Glutamatergic neuron (in vitro differentiated cells): Measurements from ENCODE around the gene GIPC3. TPM values are rescaled to one million over a fixed set of nuclear protein-coding genes. Genes with fewer than 3 reads are reported as not detected.

Experiments used
- DNase-seq: peaks from one replicate; pipeline ENCODE4 v3.0.0; 2022
- H3K27ac Mint-ChIP-seq: one replicate; pipeline ENCODE4 v1.8.0; 2020; ENCODE audit warnings: mild to moderate bottlenecking, mixed read lengths, inconsistent platforms; ENCODE audit not compliant: unreplicated experiment
- H3K27me3 Mint-ChIP-seq: one replicate; pipeline ENCODE4 v1.8.0; 2020; ENCODE audit warnings: mild to moderate bottlenecking, moderate library complexity, mixed read lengths, inconsistent platforms; ENCODE audit not compliant: unreplicated experiment
- H3K36me3 Mint-ChIP-seq: one replicate; pipeline ENCODE4 v1.8.0; 2020; ENCODE audit warnings: mild to moderate bottlenecking, mixed read lengths, inconsistent platforms; ENCODE audit not compliant: unreplicated experiment
- H3K4me1 Mint-ChIP-seq: one replicate; pipeline ENCODE4 v1.8.0; 2020; ENCODE audit warnings: mild to moderate bottlenecking, low read depth, mixed read lengths, inconsistent platforms; ENCODE audit not compliant: unreplicated experiment
- H3K4me3 Mint-ChIP-seq: one replicate; pipeline ENCODE4 v1.8.0; 2020; ENCODE audit warnings: mild to moderate bottlenecking, mixed read lengths, inconsistent platforms; ENCODE audit not compliant: unreplicated experiment
- H3K9me3 Mint-ChIP-seq: one replicate; pipeline ENCODE4 v1.8.0; 2020; ENCODE audit warnings: mild to moderate bottlenecking, moderate library complexity, mixed read lengths, inconsistent platforms; ENCODE audit not compliant: unreplicated experiment
- total RNA-seq: library from RNA; stranded (reverse); fragmentation: NEBNext Ultra II Directional; extraction: Animal tissue kit (Norgen Biotek cat#: 25700); gene quantifications from one replicate; pipeline ENCODE4 v1.2.1, GENCODE V29; 2021; ENCODE audit not compliant: unreplicated experiment
- TF ChIP-seq, protein P1 (sequence below): fragments of 200-600 bp; sonication (generic); IDR thresholded peaks from one replicate; pipeline ENCODE4 v1.5.0; 2021; ENCODE audit not compliant: partially characterized antibody, unreplicated experiment

The GIPC3 gene
- total RNA-seq, 1 donor from 2014 or later, result 0.20 TPM

DNA sequence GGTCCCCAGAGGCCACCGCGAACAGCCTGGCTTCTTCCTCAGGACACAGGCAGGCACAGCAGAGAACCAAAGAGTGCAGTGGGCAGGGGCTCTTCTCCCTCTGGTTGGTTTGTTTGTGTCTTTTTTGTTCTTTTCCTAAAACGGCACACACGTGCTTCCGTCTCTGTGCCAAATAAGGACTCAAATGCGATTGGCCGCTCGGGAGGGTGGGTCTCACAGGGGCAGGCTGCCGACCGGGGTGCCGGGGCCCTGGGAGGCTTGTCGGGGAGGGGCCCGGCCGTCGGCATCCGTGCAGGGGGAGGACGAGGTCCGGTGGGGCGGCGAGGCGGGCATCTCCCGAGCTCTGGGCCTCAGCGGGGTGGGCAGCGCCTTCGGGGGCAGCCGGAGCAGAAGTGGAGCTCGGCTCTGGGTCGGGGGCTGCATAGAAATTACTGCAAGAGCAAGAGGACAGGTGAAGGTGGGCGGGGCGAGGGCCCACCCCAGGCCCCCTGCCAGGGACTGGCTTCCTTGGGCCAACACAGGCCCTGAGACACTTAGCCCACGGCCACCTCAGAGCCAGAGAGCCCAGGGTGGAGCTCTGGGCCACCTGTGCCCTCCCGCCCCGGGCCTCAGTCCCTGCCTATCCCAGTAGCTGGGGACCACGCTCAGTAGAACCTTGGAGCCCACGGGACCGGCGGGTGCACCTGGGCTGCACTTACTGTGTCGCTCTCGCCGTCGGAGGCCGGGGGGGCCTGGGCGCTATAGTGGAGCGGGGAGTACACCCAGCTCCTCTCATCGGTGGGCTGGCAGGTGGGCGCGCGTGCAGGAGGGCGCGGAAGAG lies 47.7 kb downstream of the GIPC3 start:
- no peaks in the 10 kb centered on the region for H3K36me3 Mint-ChIP-seq
- H3K4me3 Mint-ChIP-seq, result no peak overlapping the region

GRCh38 chr19:3633559-3633988 lies 48.3 kb downstream of the GIPC3 start:
- Mint-ChIP-seq H3K4me3 (no peak overlapping the region), H3K27ac (no peak overlapping the region), H3K27me3 (peaks cover 5% of the 10 kb centered on the region), H3K9me3 (peaks cover 13% of the 10 kb centered on the region), H3K36me3 (no peaks in the 10 kb centered on the region), H3K4me1 (no peaks in the 10 kb centered on the region)
- TF ChIP-seq, protein P1, sequence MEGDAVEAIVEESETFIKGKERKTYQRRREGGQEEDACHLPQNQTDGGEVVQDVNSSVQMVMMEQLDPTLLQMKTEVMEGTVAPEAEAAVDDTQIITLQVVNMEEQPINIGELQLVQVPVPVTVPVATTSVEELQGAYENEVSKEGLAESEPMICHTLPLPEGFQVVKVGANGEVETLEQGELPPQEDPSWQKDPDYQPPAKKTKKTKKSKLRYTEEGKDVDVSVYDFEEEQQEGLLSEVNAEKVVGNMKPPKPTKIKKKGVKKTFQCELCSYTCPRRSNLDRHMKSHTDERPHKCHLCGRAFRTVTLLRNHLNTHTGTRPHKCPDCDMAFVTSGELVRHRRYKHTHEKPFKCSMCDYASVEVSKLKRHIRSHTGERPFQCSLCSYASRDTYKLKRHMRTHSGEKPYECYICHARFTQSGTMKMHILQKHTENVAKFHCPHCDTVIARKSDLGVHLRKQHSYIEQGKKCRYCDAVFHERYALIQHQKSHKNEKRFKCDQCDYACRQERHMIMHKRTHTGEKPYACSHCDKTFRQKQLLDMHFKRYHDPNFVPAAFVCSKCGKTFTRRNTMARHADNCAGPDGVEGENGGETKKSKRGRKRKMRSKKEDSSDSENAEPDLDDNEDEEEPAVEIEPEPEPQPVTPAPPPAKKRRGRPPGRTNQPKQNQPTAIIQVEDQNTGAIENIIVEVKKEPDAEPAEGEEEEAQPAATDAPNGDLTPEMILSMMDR, result no peak
- DNase-seq, result no peak

More for the DNA sequence above, 47.7 kb downstream of the GIPC3 start:
- H3K27ac Mint-ChIP-seq, result no peak overlapping the region
- peaks cover 13% of the 10 kb centered on the region for H3K9me3 Mint-ChIP-seq
- no peak for DNase-seq
- no peaks in the 10 kb centered on the region for H3K4me1 Mint-ChIP-seq
- TF ChIP-seq, protein P1, result no peak
- H3K27me3 Mint-ChIP-seq, result peaks cover 4% of the 10 kb centered on the region

DNA sequence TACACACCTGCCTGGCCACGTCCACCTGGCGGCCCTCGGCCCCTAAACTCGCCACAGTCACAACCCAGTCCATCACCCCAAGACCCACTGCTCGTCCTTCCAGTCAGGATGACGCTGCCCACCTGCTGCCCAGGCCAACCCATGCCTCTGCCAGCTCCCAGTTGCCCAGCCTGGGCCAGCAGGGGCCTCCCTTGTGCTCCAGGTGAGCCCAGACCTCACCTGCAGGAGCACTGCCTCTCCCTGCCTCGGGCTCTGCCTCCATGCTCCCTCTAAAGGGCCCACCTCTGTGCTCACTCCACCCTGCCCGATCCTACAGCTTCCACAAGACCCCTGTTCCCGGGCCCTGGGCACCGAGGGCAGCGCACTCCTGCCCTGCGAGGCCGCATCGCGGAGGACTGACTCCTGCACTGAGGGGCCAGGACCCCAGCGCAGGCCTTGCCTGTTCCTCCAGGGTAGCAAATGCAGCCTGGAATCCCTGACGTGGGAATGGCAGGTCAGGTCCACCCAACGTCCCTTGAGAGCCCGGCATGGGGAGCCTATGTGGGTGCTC lies 49.3 kb downstream of the GIPC3 start:
- peaks cover under 1% of the 10 kb centered on the region for H3K36me3 Mint-ChIP-seq
- H3K4me3 Mint-ChIP-seq, result no peak overlapping the region
- no peak for DNase-seq
- H3K9me3 Mint-ChIP-seq, result peaks cover 12% of the 10 kb centered on the region
- peaks cover 2% of the 10 kb centered on the region for H3K27me3 Mint-ChIP-seq
- peak overlapping the region; percentile 48 for H3K27ac Mint-ChIP-seq
- TF ChIP-seq, protein P1, result no peak
- H3K4me1 Mint-ChIP-seq, result no peaks in the 10 kb centered on the region

DNA sequence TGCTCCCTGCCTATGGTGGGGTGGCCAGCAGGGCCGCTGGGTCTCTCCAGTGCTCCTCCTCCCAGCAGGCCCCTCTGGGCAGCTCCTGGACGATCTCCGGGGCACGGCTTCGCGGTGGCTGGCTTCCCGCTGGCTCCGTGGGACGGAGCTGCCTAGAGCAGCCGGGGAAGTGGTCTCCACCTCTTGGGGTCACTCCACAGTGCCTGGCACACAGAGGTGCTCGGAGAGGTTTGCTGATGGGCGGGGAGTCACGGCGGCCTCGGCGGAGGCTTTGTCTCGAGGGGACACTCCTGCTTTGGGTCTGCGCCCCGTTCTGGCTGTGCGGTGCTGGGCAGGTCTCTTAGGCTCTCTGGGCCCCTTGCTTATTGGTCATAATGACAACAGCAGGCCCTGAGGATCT lies 51.2 kb downstream of the GIPC3 start:
- Mint-ChIP-seq H3K9me3 (peaks cover 10% of the 10 kb centered on the region), H3K27ac (no peak overlapping the region), H3K36me3 (peaks cover 6% of the 10 kb centered on the region), H3K4me1 (no peaks in the 10 kb centered on the region), H3K27me3 (peaks cover 5% of the 10 kb centered on the region), H3K4me3 (no peak overlapping the region)
- no peak for DNase-seq
- TF ChIP-seq, protein P1, result no peak

DNA sequence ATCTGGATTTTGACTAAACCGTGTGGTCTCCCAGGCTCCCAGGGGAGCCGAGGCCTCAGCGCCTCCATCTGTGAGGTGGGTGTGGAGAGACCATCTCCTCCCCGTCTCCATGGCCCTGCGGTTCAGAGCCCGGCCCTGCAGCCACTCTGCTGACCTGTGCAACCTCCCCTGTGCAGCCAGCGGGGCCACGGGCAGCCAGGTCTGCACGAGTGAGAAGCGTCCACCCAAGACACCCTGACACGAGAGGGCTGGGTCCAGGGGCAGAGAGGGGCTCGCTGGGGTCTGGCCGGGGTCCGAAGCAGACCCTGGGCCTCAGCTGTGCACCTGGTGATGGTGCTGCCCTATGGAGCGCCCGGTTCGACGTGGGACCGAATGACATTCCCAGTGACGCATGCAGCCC lies 51.7 kb downstream of the GIPC3 start:
- no peak overlapping the region for H3K4me3 Mint-ChIP-seq
- H3K9me3 Mint-ChIP-seq, result peaks cover 10% of the 10 kb centered on the region
- peaks cover 6% of the 10 kb centered on the region for H3K36me3 Mint-ChIP-seq
- peaks cover 5% of the 10 kb centered on the region for H3K27me3 Mint-ChIP-seq
- TF ChIP-seq, protein P1, result no peak
- H3K27ac Mint-ChIP-seq, result no peak overlapping the region
- DNase-seq, result no peak
- no peaks in the 10 kb centered on the region for H3K4me1 Mint-ChIP-seq
